GM10847 (cell line): ENCODE data around the gene TMIE.

Experiments
- POLR2A ChIP-seq: IDR thresholded peaks from 2 replicates; pipeline ENCODE4 v1.6.1; 2011; ENCODE audit not compliant: insufficient read length; ENCODE audit errors: extremely low read depth

Gene TMIE

DNA sequence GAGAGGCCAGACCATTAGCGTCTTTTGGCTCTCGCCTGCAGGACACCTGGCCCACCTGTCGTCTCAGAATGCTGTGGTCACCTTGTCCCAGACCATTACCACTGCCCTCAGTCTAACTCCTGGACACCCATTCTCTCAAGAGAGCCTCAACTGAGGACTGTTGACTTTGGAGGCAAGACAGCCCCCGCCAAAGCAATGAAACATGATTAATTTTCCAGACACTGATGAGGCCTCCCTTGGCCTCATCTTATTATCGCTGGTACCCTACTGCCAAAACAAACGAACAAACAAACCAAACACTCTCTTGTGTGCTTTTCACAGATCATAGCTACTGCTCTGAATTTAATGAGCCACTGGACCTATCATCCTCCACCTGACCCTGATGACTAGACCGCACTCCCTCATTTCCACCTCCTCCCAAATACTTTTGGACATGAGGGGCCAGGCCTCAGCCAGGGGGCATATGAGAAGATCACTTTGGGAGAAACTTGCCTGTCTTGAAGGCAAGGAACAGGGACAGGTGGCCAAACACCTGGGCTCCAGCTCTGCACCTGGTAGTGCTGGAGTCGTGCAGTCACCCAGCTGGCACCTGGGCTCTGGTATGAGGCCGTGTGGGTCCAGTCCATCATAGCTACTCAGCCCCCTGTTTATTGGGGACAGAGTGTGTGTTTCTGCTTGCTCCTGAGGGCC lies 35.3 kb upstream of the TMIE start:
- TF ChIP-seq POLR2A, result no peak

DNA sequence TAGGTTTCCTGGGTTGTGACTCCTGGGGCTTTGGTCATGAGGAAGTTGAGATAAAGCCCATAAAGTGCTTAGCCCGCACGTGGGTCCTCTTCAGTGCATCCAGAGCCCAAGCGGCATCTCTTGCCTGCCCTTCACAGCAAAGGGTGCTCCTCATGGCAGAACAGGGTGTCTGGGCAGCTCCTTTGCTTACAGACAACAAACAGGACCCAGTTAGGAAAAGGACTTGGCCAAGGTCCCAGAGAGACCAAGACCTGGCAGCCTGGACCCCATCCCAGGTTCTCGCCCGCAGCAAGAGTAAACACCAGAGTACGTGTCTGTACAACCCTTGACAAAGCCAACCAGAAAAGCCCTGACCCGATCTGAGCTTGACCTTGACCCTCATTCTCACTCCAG lies 34.7 kb upstream of the TMIE start:
- TF ChIP-seq POLR2A, result no peak

DNA sequence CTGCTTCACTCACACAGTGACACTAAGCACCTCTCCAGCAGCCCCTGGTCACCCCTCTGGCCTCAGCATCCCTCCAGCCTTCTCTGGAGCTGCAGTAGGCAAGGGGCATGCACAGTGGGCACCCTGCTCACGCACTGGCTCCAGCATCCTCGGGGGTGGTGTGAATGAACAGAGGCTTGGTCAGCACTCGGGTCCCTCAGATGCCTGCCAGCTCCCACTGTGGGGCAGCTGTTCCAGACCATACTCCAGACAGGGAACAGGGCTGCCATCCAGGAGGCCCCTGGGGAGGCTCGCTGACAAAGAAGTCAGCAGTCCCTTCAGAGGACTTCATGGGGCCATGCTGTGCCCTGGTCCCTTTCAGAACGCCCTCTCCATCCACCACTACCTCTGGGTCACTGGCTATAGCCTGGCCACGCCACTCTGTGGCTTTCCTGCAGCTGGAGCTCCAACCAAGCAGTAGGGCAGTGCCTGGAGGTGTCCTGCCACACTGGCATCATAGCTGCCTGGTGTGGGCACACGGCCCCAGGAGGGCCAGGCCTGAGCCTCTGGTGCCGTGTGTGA lies 34.1 kb upstream of the TMIE start:
- TF ChIP-seq POLR2A, result no peak

DNA sequence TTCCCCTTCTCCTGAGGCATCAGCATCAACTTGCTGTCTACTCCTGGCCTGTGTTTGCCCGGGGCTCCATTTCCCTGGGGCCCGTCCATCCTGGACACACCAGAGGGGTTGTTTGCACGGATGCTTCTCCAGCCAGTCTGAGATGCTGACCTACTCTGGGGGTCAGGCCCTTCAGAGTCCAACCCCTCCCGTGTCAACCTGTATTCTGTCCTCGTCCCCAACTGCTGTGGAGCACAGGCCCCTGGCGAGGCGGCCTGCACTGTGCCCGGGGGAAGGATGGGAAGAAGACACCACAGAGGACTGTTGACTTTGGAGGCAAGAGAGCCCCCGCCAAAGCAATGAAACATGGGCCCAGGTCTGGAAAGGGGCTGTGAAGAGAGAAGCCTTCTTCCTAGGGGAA lies 33.5 kb upstream of the TMIE start:
- TF ChIP-seq POLR2A, result no peak

DNA sequence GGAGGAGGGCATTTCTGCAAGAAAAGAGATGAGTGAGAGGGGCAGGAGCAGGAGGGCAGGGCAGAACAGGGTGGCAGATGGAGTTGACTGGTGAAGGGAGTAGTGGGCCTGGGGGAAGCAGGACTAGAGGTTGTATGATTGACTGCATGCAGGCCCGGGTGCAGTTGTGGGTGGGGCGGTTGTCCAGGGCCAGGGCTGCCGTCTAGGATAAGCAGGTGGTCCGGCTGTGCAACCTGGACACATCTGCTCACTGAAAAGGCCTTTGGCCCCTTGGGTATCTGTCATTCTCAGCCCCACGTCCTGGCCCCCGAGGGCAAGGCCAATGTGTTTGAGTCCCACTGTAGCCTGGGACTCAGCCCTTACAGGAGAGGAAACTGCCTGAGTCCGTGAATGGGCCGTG lies 33.1 kb upstream of the TMIE start:
- TF ChIP-seq POLR2A, result no peak

DNA sequence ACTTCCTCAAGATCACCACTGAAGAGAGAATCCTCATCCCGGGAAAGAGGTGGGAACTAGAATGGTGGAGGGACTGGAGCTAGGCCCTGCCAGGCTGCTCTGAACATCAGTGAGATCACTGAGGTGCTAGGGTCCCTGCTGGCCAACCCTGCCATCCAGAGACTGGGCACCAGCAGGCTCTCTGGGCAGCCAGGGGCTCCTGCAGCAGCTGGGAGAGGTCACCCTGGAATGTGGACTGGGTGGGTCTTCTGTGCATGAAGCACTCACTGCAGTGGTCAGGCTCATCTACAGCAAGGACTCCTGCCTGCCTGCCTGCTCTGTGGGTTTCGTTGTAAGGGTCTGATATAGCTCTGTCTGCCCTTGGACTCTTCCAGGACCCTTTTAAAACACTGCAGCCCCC lies 32.6 kb upstream of the TMIE start:
- TF ChIP-seq POLR2A, result no peak

DNA sequence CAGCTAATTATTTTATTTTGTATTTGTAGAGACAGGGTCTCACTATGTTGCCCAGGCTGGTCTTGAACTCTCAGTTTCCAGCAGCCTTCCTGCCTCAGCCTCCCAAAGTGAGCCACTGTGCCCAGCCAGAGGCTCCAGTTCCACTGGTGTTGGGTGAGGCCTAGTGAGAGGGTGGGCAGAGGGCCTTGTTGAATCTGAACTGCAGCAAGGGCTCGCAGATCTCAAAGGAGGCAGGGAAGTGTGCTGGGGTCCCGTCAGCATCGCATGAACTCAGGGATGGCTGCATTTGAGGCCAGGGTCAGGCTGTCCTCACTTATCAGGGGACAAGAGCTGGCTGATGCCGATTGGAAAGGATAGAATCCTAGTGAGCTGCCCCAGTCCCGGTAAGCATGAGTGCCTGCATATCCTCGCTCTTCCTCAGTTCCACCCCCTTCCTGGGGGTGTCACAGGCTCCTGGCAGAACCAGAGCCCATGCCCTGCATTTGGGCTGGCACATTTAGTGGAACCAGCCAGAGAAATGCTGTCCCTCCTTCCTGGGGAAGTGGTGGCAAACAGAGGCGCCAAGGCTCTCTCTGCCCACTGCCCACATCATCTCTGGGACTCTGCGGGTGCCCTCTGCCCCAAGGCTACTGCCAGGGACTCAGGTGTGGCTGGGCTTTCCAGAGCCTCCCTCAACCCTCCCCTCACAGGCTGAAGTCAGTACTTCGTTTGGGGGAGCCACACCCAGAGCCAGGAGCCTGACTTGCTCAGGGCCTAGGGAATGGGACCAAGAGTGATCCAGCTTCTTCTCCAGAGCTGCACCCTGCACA lies 31.8 kb upstream of the TMIE start:
- TF ChIP-seq POLR2A, result no peak

DNA sequence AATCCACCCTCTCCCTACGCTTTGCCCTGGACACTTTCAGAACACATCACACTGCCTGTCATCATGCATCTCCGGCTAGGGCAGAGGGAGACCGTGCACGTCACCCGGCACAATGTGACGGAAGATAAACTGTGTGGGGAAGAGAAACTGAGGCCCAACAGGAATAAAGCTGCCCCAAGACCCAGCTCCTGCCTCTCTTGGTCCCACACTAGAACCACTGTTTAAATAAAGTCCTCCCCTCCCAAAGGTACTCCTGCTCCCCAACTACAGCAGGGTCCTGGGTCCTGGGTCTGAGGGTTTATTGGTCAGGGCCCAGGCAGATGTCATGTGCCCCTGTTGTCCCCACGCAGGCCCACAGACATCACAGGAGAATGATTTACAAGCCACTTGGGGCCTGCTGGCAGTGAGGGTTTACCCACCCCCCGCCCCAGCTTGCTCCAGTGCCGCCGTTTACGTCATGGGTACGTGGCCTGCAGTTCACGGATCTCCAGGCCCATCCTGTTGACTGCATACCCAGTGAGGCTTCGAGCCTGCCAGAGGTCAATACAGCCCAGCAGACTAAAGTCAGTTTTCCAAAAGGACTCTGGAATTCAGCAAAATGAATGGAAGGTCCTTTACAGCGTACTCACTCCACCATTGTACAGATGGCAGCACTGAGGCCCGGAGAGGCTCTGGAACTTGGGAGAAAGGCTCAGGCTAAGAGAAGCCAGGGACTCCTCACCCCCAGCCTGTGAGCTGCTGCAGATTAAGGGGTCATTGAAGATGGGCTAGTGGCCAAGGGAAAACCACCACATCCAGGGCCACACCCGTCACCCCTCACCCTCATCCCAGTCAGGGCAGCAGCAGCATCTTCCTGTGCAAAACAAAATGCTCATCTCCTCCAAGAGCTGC lies 30.9 kb upstream of the TMIE start:
- no peak for TF ChIP-seq POLR2A

DNA sequence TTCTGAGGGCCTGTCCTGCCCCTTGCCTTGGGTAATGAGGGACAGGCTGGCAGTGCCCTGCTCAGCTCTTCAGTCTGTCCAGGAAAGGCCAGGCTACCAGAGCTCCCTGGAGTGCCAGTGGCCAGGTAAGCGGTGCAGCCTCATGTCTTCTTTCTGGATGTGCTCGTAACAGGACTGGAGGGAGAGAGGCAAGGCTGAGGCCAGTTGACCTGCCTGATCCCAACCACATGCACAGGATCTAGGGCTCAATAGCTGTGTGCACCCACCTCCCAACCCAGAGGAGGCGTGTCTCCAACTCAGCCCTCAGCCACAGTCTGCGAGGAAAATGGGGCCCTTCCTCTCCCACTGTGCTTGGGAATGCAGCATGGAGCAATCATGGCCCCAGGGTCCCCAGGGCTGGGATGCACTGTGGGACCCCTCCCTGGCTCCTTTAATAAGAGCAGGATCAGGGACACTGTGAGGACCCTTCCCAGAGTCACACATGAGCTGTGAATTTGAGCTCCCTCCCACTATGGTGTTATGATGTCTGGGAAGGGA lies 30.2 kb upstream of the TMIE start:
- TF ChIP-seq POLR2A, result no peak

DNA sequence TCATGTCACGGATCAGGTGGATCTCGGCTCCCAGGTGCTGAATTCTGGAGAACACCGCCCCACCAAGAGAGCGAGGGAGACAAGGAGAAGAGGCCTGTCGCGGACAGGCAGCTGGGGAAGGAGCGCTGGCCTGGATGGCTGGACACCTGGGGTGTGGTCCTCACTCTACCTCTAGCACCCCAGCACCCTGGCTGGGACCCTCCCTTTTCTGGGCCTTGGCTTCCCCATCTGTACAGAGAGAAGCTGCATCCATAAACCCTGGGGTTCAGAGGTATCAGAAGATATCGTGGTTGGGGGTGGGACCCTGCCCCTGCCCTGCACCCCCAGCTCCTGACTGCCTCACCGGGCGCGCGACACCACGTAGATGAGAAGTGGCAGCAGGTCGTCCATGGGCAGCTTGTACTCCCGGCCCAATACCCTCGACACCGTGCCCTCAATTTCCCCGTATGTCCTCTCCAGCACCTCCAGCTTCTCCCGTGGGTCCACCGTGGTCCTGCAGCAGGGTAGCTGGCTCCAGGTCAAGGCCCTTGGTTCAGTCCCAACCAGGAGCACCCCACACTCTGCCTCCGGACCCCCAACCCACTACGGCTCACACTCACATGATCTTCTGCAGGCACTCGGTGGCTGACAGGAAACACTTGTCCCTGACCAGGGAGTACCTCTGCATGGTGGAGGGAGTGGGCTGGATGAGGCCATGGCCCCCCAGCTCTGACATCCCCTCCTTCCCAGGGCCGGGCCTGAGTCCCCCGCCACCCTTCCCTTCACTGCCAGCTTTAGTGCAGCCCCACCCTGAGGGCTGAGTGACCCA lies 29.4 kb upstream of the TMIE start:
- no peak for TF ChIP-seq POLR2A

DNA sequence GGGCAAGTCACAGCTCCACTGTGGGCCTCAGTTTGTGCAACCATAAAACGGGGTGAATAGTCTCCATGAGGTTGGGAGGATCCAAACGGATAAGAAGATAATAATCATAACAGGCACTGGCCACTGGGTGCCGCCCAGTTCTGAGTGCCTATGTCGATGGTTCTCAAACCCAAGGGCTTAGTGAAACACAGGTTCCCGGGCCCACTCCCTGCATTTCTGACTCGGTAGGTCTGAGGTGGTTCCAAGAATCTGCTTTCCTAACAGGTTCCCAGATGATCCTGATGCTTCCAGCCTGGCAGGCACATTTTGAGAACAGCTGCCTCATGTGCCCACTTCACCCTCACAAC lies 28.9 kb upstream of the TMIE start:
- TF ChIP-seq POLR2A, result no peak

DNA sequence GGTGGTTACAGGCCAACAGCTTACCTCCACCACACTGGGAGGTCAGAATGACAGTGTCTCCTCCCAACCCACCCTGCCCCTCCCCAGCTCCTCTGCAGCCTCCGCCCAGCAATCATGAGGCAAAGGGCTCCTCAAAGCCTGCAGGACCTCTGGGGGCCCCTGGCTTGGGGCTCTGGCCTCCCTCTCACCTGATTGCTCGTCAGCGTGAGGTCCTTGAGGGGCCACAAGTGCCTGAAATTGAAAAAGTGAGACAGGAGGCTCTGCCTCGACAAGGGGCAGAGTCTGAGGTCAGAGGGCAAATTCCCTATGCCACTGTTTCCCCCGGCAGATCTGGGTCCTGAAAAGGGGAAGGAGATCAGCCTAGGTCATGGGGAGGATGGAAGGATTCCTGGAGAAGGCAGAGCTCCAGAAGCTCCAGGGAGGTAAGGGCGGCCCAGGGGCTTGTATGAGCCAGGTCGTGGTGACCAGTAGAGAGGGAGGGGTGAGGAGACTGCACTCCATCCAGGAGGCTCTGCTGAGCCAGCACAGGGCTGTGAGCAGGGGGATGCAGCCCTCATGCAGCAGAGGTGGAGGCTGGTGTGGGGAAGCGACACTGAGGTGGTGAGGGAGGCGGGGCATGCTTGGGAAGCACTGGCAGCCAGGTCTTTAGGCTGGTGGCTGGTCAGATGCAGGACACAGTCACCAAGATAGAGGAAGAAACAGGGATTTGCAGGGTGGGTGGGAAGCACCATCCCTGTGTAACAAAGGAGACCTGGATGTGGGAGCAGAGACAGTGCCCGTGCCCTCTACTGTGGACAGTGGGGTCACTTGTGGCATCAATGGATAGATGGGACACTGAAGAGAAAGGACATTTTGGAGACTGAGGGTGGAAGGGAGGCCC lies 27.8 kb upstream of the TMIE start:
- TF ChIP-seq POLR2A, result no peak

DNA sequence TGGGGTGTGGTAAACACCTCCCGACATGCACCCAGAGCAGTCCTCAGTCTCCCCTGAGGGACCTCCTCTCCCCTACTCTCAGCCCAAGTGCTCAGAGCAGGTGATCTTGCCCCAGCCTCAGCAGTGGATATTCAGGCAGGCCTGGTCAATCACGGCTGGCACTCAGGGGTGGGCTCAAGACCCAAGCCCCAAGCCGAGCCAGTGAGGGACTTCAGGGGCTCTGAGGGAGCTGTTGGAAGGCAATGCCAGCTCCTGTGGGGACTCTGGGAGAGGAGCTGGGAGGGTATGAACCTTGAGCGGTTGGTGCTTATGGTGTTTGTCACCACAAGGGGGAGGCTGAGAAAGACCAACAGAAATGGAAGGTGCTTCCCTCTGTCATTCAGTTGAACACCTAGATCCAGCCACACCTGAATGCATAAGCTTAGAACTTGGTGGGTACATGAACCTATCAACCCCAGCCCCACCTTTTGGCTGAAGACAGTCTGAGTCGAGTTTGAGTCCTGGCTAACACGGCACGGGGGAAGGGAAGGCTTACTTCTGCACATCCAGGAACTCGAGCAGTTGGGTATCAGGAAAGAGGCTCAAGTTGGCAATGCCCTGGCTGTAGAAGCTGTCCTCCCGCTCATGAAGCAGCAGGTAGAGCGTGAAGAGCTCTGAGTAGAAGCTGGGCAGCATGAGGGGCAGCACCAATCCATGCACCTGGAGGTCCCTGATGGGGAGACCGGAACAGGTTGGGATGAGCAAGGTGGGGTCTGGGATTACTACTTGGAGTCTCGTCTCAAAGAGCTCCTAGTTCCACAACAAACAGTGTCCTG lies 27.0 kb upstream of the TMIE start:
- no peak for TF ChIP-seq POLR2A
